Activated B cell treated with CpG ODN at 0.5 μM for 24 hours (primary cell): ENCODE results near the gene MDM1. TPM values are rescaled to one million over a fixed set of nuclear protein-coding genes. Genes with fewer than 3 reads are reported as not detected.

Experiments
- ATAC-seq: fragments of 200-7000 bp; cut with Tn5 transposase; one replicate; pipeline ENCODE4 v1.10.0; 2021; ENCODE audit warnings: low read depth, mild to moderate bottlenecking, moderate library complexity
- CTCF ChIA-PET: fragments of 350-600 bp; sonication (Branson Sonifier 250); formaldehyde crosslinking; loops from one replicate; lab custom pipeline; 2021; ENCODE audit warnings: antibody characterized with exemption; lab: Charles Lee
- POLR2A ChIA-PET: fragments of 350-600 bp; sonication (Branson Sonifier 250); formaldehyde crosslinking; loops from one replicate; lab custom pipeline; 2021; ENCODE audit warnings: antibody characterized with exemption; lab: Charles Lee
- DNase-seq: peaks from one replicate; pipeline ENCODE4 v3.0.0; 2022
- H3K27ac Mint-ChIP-seq: one replicate; pipeline ENCODE4 v1.8.0; 2020; ENCODE audit warnings: mixed read lengths
- H3K27me3 Mint-ChIP-seq: one replicate; pipeline ENCODE4 v1.8.0; 2021; ENCODE audit warnings: mixed read lengths
- H3K36me3 Mint-ChIP-seq: one replicate; pipeline ENCODE4 v1.8.0; 2021; ENCODE audit warnings: low read depth, mixed read lengths
- H3K4me1 Mint-ChIP-seq: one replicate; pipeline ENCODE4 v1.8.0; 2021; ENCODE audit warnings: mixed read lengths
- H3K4me3 Mint-ChIP-seq: one replicate; pipeline ENCODE4 v1.8.0; 2020; ENCODE audit warnings: mild to moderate bottlenecking, mixed read lengths
- H3K9me3 Mint-ChIP-seq: one replicate; pipeline ENCODE4 v1.8.0; 2020; ENCODE audit warnings: mixed read lengths
- CTCF ChIP-seq: fragments of 200-600 bp; IDR thresholded peaks from one replicate; pipeline ENCODE4 v1.8.0; 2022; ENCODE audit warnings: antibody characterized with exemption, mild to moderate bottlenecking
- intact Hi-C: fragments of 100-400 bp; cut with micrococcal nuclease; formaldehyde crosslinking; loops from one replicate; pipeline ENCODE4 v1.15.1; 2024
- total RNA-seq: library from RNA; stranded (reverse); gene quantifications from 2 replicates; pipeline ENCODE4 v1.2.3, GENCODE V29; 2022

MDM1 gene
- total RNA-seq, 1 donor from 2014 or later = 25.9 TPM

GRCh38 chr12:68325966-68326365 lies 6.2 kb downstream of the MDM1 start:
- Mint-ChIP-seq H3K27ac (no peak overlapping the region), H3K4me3 (no peak overlapping the region), H3K36me3 (peaks cover 53% of the 10 kb centered on the region), H3K4me1 (peaks cover 4% of the 10 kb centered on the region), H3K9me3 (no peaks in the 10 kb centered on the region), H3K27me3 (no peaks in the 10 kb centered on the region)
- no peak for TF ChIP-seq CTCF
- intact Hi-C loops = no loop called here
- ChIA-PET CTCF (no interaction called here), POLR2A (no interaction called here)
- no peak for ATAC-seq
- no peak for DNase-seq

- H3K9me3 Mint-ChIP-seq = no peaks in the 10 kb centered on the region
These were observed 7.6 kb downstream of the MDM1 start for GRCh38 chr12:68324531-68324930.

GRCh38 chr12:68321140-68321539 lies 11.0 kb downstream of the MDM1 start:
- Mint-ChIP-seq H3K4me3 (no peak overlapping the region), H3K27ac (no peak overlapping the region), H3K27me3 (no peaks in the 10 kb centered on the region), H3K9me3 (no peaks in the 10 kb centered on the region), H3K36me3 (peaks cover 32% of the 10 kb centered on the region), H3K4me1 (no peaks in the 10 kb centered on the region)
- TF ChIP-seq CTCF = no peak
- ATAC-seq = no peak
- ChIA-PET POLR2A (no interaction called here), CTCF (interaction anchor here (1.0 to 2.9 kb wide), 3 partner anchors 84 to 280 kb away, joined by 3 to 26 read pairs (median 6); no protein-coding TSS in a partner anchor)
- intact Hi-C loops = no loop called here
- no peak for DNase-seq

More at GRCh38 chr12:68324531-68324930, 7.6 kb downstream of the MDM1 start:
- ChIA-PET CTCF (no interaction called here), POLR2A (no interaction called here)
- intact Hi-C loops = no loop called here
- Mint-ChIP-seq H3K4me1 (peaks cover 3% of the 10 kb centered on the region), H3K4me3 (no peak overlapping the region), H3K27ac (no peak overlapping the region), H3K27me3 (no peaks in the 10 kb centered on the region), H3K36me3 (peaks cover 53% of the 10 kb centered on the region)
- DNase-seq (no peak), ATAC-seq (no peak)
- TF ChIP-seq CTCF = no peak

GRCh38 chr12:68319988-68320623 lies 12.1 kb downstream of the MDM1 start:
- no peaks in the 10 kb centered on the region for H3K9me3 Mint-ChIP-seq
- H3K36me3 Mint-ChIP-seq = peaks cover 28% of the 10 kb centered on the region
- intact Hi-C loops = no loop called here
- ChIA-PET CTCF (interaction anchor here (0.7 to 2.9 kb wide), 3 partner anchors 97 to 283 kb away, joined by 3 to 26 read pairs (median 6); no protein-coding TSS in a partner anchor), POLR2A (no interaction called here)
- no peak for TF ChIP-seq CTCF
- H3K27me3 Mint-ChIP-seq = no peaks in the 10 kb centered on the region
- H3K4me1 Mint-ChIP-seq = no peaks in the 10 kb centered on the region
- no peak overlapping the region for H3K4me3 Mint-ChIP-seq
- ATAC-seq (no peak), DNase-seq (no peak)
- H3K27ac Mint-ChIP-seq = no peak overlapping the region

- CTCF ChIA-PET = interaction anchor here (0.7 to 3.6 kb wide), 11 partner anchors 8 to 963 kb away, joined by 3 to 96 read pairs (median 4); partner anchors contain the start of gene IL26
- Mint-ChIP-seq H3K27ac (no peak overlapping the region), H3K27me3 (no peaks in the 10 kb centered on the region), H3K9me3 (no peaks in the 10 kb centered on the region), H3K4me1 (no peaks in the 10 kb centered on the region), H3K4me3 (no peak overlapping the region), H3K36me3 (peaks cover 22% of the 10 kb centered on the region)
- ATAC-seq = no peak
- TF ChIP-seq CTCF = peak; percentile 83
- POLR2A ChIA-PET = interaction anchor here (0.7 kb wide), 1 partner anchor 1639 kb away, joined by 3 read pairs; no protein-coding TSS in a partner anchor
- intact Hi-C loops = loop anchor here (1.0 to 2.0 kb wide), 4 partner anchors 94 to 961 kb away; no protein-coding TSS in a partner anchor
- no peak for DNase-seq
These were observed 15.0 kb downstream of the MDM1 start for GRCh38 chr12:68317047-68317667.
